HG02943 (cell line): ENCODE measurements around the gene KCNH1.

Source experiments
- ATAC-seq: cut with Tn5 transposase; IDR thresholded peaks from one replicate; pipeline ENCODE4 v1.9.1; 2021; ENCODE audit warnings: mild to moderate bottlenecking, low read depth, moderate library complexity; ENCODE audit not compliant: unreplicated experiment

The KCNH1 gene

GRCh38 chr1:210773450-210773849 lies 360.5 kb downstream of the KCNH1 start:
- no peak for ATAC-seq

- ATAC-seq, result no peak
Observed at GRCh38 chr1:210771131-210771530, 362.8 kb downstream of the KCNH1 start.

- ATAC-seq, result no peak
Observed at GRCh38 chr1:210770396-210770984, 363.5 kb downstream of the KCNH1 start.

GRCh38 chr1:210769473-210769872 lies 364.5 kb downstream of the KCNH1 start:
- no peak for ATAC-seq

GRCh38 chr1:210764536-210764935 lies 369.4 kb downstream of the KCNH1 start:
- ATAC-seq, result no peak

GRCh38 chr1:210758761-210759160 lies 375.2 kb downstream of the KCNH1 start:
- ATAC-seq, result no peak

GRCh38 chr1:210758261-210758660 lies 375.7 kb downstream of the KCNH1 start:
- ATAC-seq, result no peak

GRCh38 chr1:210757677-210758076 lies 376.3 kb downstream of the KCNH1 start:
- no peak for ATAC-seq

GRCh38 chr1:210755991-210756659 lies 377.8 kb downstream of the KCNH1 start:
- no peak for ATAC-seq

- no peak for ATAC-seq
Observed at GRCh38 chr1:210754878-210755665, 378.9 kb downstream of the KCNH1 start.

- no peak for ATAC-seq
Observed at GRCh38 chr1:210751911-210752310, 382.0 kb downstream of the KCNH1 start.

- ATAC-seq, result no peak
Observed at GRCh38 chr1:210750468-210750867, 383.5 kb downstream of the KCNH1 start.

GRCh38 chr1:210748796-210749195 lies 385.2 kb downstream of the KCNH1 start:
- no peak for ATAC-seq

GRCh38 chr1:210747890-210748289 lies 386.1 kb downstream of the KCNH1 start:
- no peak for ATAC-seq

- no peak for ATAC-seq
Observed at GRCh38 chr1:210747112-210747511, 386.8 kb downstream of the KCNH1 start.

- no peak for ATAC-seq
Observed at GRCh38 chr1:210746024-210746731, 387.8 kb downstream of the KCNH1 start.

- ATAC-seq, result no peak
Observed at GRCh38 chr1:210743038-210743437, 390.9 kb downstream of the KCNH1 start.

GRCh38 chr1:210741564-210741963 lies 392.4 kb downstream of the KCNH1 start:
- no peak for ATAC-seq

GRCh38 chr1:210739627-210740026 lies 394.3 kb downstream of the KCNH1 start:
- ATAC-seq, result no peak

GRCh38 chr1:210738256-210738655 lies 395.7 kb downstream of the KCNH1 start:
- ATAC-seq, result no peak

- ATAC-seq, result no peak
Observed at GRCh38 chr1:210736713-210737112, 397.2 kb downstream of the KCNH1 start.
